Epithelial cell of proximal tubule (primary cell): ENCODE data around the gene PPP4R4. TPM values are rescaled to one million over a fixed set of nuclear protein-coding genes. Genes with fewer than 3 reads are reported as not detected.
"Not testable (repeated sequence)": the region's sequence is repeated elsewhere in the genome, so short reads cannot be mapped to it uniquely, and the experiment has no call there.

Experiments
- DNase-seq: peaks from one replicate; pipeline ENCODE4 v3.0.0-alpha.2; 2011; ENCODE audit warnings: low read depth
- H3K4me3 ChIP-seq: 2 replicates; pipeline ENCODE4 v1.5.1; 2011; ENCODE audit warnings: low read depth, mild to moderate bottlenecking, low read length
- total RNA-seq: library from RNA; depleted of rRNA; stranded (reverse); fragments of >200 nt; gene quantifications from 2 replicates; pipeline ENCODE4 v1.2.3, GENCODE V29; 2015
- TF ChIP-seq, protein P1 (sequence below): conservative IDR thresholded peaks from 2 replicates; pipeline ENCODE4 v1.5.1; 2012; ENCODE audit warnings: low read depth, mild to moderate bottlenecking, low read length

Gene PPP4R4
- total RNA-seq, 1 donor from 2014 or later: 1.7 TPM

DNA sequence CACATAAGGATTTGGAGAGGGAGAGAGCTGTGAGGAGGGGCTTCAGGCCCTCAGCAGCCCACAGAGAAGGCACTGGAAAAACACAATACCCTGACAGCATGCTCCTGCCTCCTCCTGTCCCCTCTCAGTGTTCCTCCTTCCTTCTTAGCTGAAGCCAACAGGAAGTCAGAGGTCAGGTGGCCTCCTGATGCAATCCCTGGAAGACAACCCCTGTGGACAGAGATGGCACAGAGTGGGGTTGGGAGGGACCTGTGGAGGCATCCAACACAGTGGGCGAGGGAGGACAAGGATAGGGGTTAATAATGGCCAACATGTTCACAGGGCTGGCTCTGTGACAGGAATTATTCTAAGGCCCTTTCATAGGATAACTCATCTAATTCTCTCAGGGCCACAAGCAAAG, 29.4 kb upstream of the PPP4R4 start:
- TF ChIP-seq, protein P1, sequence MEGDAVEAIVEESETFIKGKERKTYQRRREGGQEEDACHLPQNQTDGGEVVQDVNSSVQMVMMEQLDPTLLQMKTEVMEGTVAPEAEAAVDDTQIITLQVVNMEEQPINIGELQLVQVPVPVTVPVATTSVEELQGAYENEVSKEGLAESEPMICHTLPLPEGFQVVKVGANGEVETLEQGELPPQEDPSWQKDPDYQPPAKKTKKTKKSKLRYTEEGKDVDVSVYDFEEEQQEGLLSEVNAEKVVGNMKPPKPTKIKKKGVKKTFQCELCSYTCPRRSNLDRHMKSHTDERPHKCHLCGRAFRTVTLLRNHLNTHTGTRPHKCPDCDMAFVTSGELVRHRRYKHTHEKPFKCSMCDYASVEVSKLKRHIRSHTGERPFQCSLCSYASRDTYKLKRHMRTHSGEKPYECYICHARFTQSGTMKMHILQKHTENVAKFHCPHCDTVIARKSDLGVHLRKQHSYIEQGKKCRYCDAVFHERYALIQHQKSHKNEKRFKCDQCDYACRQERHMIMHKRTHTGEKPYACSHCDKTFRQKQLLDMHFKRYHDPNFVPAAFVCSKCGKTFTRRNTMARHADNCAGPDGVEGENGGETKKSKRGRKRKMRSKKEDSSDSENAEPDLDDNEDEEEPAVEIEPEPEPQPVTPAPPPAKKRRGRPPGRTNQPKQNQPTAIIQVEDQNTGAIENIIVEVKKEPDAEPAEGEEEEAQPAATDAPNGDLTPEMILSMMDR: no peak
- no peak overlapping the region for H3K4me3 ChIP-seq
- DNase-seq: no peak

GRCh38 chr14:94145902-94146527, 28.1 kb upstream of the PPP4R4 start:
- TF ChIP-seq, protein P1: no peak
- H3K4me3 ChIP-seq: no peak overlapping the region
- DNase-seq: no peak

GRCh38 chr14:94152676-94153075, 21.4 kb upstream of the PPP4R4 start:
- DNase-seq: no peak
- no peak overlapping the region for H3K4me3 ChIP-seq
- TF ChIP-seq, protein P1: no peak

DNA sequence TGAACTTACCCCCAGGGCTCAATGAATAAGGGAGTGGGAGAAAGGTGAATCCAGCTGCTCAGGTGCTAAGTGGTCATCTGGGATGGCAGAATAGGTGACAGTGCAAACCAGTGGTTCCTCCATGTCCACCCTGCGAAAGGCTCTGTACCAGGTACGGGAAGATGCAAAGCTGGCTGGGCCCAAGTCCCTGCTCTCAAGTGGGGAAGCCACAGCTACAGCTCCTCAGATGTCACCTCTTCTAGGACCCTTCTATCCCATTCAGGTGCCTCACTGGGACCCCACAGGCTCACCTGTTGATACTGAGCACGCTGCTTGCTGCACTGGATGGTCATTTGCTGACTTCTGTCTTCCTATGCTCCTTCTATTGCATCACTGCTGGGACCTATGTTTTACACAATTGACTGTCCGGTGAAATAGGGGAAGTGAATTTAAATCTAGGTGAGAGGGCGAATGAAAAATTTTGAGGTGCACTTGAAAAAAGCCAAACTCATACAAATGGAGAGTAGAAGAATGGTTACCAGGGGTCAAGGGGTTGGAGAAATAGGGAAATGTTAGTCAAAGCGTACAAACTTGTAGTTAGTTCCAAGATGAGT, 20.3 kb upstream of the PPP4R4 start:
- H3K4me3 ChIP-seq: no peak overlapping the region
- TF ChIP-seq, protein P1: no peak
- no peak for DNase-seq

DNA sequence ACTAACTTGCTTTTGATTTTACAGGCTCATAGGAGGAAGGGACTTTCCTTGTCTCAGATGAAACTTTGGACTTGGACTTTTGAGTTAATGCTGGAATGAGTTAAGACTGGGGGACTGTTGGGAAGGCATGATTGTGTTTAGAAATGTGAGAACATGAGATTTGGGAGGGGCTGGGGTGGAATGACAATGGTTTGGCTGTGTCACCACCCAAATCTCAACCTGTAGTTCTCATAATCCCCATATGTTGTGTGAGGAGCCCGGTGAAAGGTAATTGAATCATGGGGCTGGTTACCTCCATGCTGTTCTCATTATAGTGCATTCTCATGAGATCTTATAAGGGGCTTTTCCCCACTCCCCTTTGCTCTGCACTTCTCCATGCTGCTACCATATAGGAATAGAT, 18.0 kb upstream of the PPP4R4 start:
- not testable (repeated sequence) for DNase-seq, H3K4me3 ChIP-seq

DNA sequence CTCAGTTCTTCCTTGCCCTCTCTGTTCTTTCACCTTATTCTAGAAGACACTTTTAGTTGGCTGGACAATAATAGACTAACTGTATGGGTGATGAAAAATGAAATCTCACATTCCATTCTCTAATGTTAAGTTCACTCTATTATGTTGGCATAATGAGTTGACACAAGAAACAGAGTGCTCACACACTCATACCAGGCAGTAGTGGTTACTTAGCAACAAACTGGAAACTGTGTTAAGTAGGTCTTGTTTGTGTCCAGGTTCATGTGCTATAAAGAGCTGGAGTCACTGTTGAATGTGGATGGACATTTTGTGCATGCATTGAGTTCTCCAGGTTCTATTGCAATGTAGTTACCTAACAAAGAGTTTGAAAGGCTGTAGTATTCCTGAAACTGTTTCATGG, 16.9 kb upstream of the PPP4R4 start:
- no peak overlapping the region for H3K4me3 ChIP-seq
- TF ChIP-seq, protein P1: no peak
- DNase-seq: no peak

DNA sequence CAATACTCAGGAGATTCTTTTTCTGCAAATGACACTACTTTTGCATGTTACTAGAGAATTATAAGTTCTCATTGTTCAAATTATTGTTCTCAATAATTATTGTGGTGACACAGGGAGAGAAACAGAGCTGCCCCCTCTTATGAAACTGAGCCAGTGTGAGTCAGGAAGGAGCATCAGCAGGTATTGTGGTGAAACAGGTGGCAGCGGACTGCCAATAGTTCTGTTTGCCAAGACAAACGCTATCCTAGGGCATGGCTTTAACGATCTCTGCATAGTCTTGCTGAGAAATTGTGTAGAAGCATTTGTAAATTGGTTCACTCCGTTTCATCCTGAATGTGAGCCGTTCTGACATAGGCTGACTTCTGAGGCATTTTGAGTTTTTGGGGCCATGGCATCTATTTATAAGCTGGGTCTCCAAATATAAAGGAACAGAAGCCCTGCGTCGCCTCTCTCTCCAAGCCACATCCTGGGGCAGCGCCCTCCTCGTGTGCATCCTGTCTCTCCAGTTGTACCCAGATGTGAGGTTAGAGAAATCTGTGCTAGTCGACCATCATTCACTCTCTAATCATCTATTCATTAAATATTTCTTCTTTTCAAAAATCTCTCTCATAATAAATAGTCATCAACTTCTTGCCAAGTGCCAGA, 15.8 kb upstream of the PPP4R4 start:
- DNase-seq: no peak
- H3K4me3 ChIP-seq: no peak overlapping the region
- TF ChIP-seq, protein P1: no peak
